Kidney capillary endothelial cell (primary cell): ENCODE data around the gene ITGAD.

Experiments
- DNase-seq: peaks from one replicate; pipeline ENCODE4 v3.0.0-alpha.2; 2018; ENCODE audit warnings: low spot score

The ITGAD gene

DNA sequence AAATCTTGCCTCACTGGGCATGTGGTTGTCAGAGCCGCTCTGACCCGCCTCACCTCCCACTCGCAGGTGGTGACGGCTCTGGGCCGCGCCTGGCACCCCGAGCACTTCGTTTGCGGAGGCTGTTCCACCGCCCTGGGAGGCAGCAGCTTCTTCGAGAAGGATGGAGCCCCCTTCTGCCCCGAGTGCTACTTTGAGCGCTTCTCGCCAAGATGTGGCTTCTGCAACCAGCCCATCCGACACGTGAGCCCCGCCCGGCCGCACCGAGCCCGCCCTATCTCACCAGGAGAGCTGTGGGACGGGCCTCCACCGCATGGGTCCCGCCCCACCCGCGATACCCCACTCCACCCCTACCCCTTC lies 82.8 kb downstream of the ITGAD start:
- no peak for DNase-seq
